Lung (tissue), 12 donors: ENCODE results near the gene SCAMP1. TPM values are rescaled to one million over a fixed set of nuclear protein-coding genes. Genes with fewer than 3 reads are reported as not detected.

ENCODE experiments used
- ATAC-seq: fragments of 200-7000 bp; cut with Tn5 transposase; one replicate; pipeline ENCODE4 v1.9.1; 2020; ENCODE audit warnings: moderate number of reproducible peaks; ENCODE audit not compliant: insufficient read depth, low FRiP score
- DNase-seq, 3 donors: peaks; one replicate each; pipeline ENCODE4 v3.0.0-alpha.2; 2013 to 2017
- H3K27ac ChIP-seq, 2 donors: one replicate each; pipeline ENCODE4 v1.5.1; 2013; ENCODE audit warnings: mild to moderate bottlenecking in 2 of 2, moderate library complexity in 2 of 2, control low read depth in 1 of 2, inconsistent platforms in 1 of 2, low read depth in 1 of 2, low read length in 1 of 2
- H3K27me3 ChIP-seq, 3 donors: one replicate each; pipeline ENCODE4 v1.5.1; 2013; ENCODE audit warnings: low read length in 2 of 3; ENCODE audit not compliant: control insufficient read depth in 3 of 3, insufficient read depth in 3 of 3
- H3K36me3 ChIP-seq, 4 donors: one replicate each; pipeline ENCODE4 v1.5.1; 2013; ENCODE audit warnings: low read length in 4 of 4, mild to moderate bottlenecking in 1 of 4, moderate library complexity in 1 of 4; ENCODE audit not compliant: control insufficient read depth in 4 of 4, insufficient read depth in 4 of 4
- H3K4me1 ChIP-seq, 5 donors: one replicate each; pipeline ENCODE4 v1.5.1; 2013; ENCODE audit warnings: low read length in 5 of 5, mild to moderate bottlenecking in 2 of 5, moderate library complexity in 1 of 5; ENCODE audit not compliant: control insufficient read depth in 5 of 5, insufficient read depth in 5 of 5
- H3K4me3 ChIP-seq: one replicate; pipeline ENCODE4 v1.5.1; 2013; ENCODE audit warnings: mild to moderate bottlenecking, control low read depth, moderate library complexity
- H3K9ac ChIP-seq, 2 donors: one replicate each; pipeline ENCODE4 v1.5.1; 2013; ENCODE audit warnings: low read length in 2 of 2, control low read depth in 1 of 2; ENCODE audit not compliant: insufficient read depth in 1 of 2
- H3K9me3 ChIP-seq, 4 donors: one replicate each; pipeline ENCODE4 v1.5.1; 2013; ENCODE audit warnings: low read length in 3 of 4, mild to moderate bottlenecking in 1 of 4, moderate library complexity in 1 of 4; ENCODE audit not compliant: control insufficient read depth in 4 of 4, insufficient read depth in 3 of 4
- CTCF ChIP-seq: IDR thresholded peaks from 2 replicates; pipeline ENCODE4 v1.5.1; 2012; ENCODE audit warnings: mild to moderate bottlenecking; ENCODE audit errors: control extremely low read depth, extremely low read depth
- WGBS, 2 donors: extraction: QIAGEN DNeasy Blood & Tissue Kit; methylation state at CpG; one replicate each; pipeline ENCODE4 v1.1.7; 2013; 5-methylcytosine and 5-hydroxymethylcytosine counted together
- polyA plus RNA-seq, 2 donors: library from polyadenylated mRNA; stranded (reverse); fragments of 200-250 nt; gene quantifications; one replicate each; pipeline ENCODE4 v1.2.1, GENCODE V29; 2013
- total RNA-seq, 2 donors: library from RNA; depleted of rRNA in 1 of 2; stranded (reverse); fragments of >200 nt in 1 of 2; gene quantifications; one replicate each; pipeline ENCODE4 v1.2.1, GENCODE V29; 2014 to 2021
- donor health status: control.
- donor health status: control.
- donor health status: Bipolar disorder and iron deficiency.
- donor health status: healthy.
- donor health status: DM: yes; HTN: yes; CAD: no.

The SCAMP1 gene
- total and polyA plus RNA-seq, 4 donors: 7.7 to 45.8 (median 16.9) TPM

- 92 to 96% methylated on average over 3 of the region's 3 CpGs for WGBS, 2 donors
- TF ChIP-seq CTCF: no peak
- DNase-seq (no peak), ATAC-seq (no peak)
- Histone ChIP-seq H3K9ac (no peak overlapping the region), H3K9me3 (no peaks in the 10 kb centered on the region), H3K27me3 (no peaks in the 10 kb centered on the region), H3K36me3 (no peaks in the 10 kb centered on the region), H3K4me1 (peaks cover 0 to 21% (median 3%) of the 10 kb centered on the region in 5 donors), H3K27ac (no peak overlapping the region), H3K4me3 (no peak overlapping the region)
Observed at GRCh38 chr5:78376315-78376714, 15.9 kb downstream of the SCAMP1 start.

- Histone ChIP-seq H3K9me3 (no peaks in the 10 kb centered on the region), H3K9ac (no peak overlapping the region), H3K36me3 (no peaks in the 10 kb centered on the region), H3K27me3 (no peaks in the 10 kb centered on the region), H3K4me1 (peaks cover 0 to 20% (median 3%) of the 10 kb centered on the region in 5 donors), H3K4me3 (no peak overlapping the region), H3K27ac (no peak overlapping the region)
- WGBS, 2 donors: 58 to 71% methylated on average over 3 of the region's 3 CpGs
- DNase-seq (no peak), ATAC-seq (no peak)
- no peak for TF ChIP-seq CTCF
Observed at GRCh38 chr5:78377056-78377717, 16.8 kb downstream of the SCAMP1 start.

GRCh38 chr5:78377718-78378105, 17.3 kb downstream of the SCAMP1 start:
- no peak for TF ChIP-seq CTCF
- WGBS, 2 donors: 95 to 96% methylated on average over 4 of the region's 4 CpGs
- Histone ChIP-seq H3K36me3 (no peaks in the 10 kb centered on the region), H3K4me3 (no peak overlapping the region), H3K4me1 (peaks cover 0 to 19% (median 3%) of the 10 kb centered on the region in 5 donors), H3K27ac (no peak overlapping the region), H3K9me3 (no peaks in the 10 kb centered on the region), H3K9ac (no peak overlapping the region), H3K27me3 (no peaks in the 10 kb centered on the region)
- no peak for DNase-seq
- ATAC-seq: no peak
